ENCODE measurements around the gene HAPSTR1. TPM values are rescaled to one million over a fixed set of nuclear protein-coding genes. Genes with fewer than 3 reads are reported as not detected.

HAPSTR1 gene
- total and polyA plus RNA-seq, 2 of the 8 experiments (the other 6 are each of a cell fraction or from before 2014, with no cell fraction given), result 11.9 to 66.1 TPM

DNA sequence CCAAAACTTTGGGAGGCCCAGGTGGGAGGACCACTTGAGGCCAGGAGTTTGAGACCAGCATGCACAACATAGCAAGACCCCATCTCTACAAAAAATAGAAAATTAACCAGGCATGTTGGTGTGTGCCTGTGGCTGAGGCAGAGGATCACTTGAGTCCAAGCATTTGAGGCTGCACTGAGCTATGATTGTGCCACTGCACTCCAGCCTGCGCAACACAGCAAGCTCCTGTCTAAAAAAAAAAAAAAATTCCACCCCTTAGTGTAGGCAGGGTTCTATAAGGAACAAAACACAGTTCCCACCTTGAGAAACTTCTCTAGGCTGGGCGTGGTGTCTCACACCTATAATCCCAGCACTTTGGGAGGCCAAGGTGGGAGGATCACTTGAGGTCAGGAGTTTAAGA is 36.3 kb upstream of the HAPSTR1 start (continued):
- TF ChIP-seq, protein P1, sequence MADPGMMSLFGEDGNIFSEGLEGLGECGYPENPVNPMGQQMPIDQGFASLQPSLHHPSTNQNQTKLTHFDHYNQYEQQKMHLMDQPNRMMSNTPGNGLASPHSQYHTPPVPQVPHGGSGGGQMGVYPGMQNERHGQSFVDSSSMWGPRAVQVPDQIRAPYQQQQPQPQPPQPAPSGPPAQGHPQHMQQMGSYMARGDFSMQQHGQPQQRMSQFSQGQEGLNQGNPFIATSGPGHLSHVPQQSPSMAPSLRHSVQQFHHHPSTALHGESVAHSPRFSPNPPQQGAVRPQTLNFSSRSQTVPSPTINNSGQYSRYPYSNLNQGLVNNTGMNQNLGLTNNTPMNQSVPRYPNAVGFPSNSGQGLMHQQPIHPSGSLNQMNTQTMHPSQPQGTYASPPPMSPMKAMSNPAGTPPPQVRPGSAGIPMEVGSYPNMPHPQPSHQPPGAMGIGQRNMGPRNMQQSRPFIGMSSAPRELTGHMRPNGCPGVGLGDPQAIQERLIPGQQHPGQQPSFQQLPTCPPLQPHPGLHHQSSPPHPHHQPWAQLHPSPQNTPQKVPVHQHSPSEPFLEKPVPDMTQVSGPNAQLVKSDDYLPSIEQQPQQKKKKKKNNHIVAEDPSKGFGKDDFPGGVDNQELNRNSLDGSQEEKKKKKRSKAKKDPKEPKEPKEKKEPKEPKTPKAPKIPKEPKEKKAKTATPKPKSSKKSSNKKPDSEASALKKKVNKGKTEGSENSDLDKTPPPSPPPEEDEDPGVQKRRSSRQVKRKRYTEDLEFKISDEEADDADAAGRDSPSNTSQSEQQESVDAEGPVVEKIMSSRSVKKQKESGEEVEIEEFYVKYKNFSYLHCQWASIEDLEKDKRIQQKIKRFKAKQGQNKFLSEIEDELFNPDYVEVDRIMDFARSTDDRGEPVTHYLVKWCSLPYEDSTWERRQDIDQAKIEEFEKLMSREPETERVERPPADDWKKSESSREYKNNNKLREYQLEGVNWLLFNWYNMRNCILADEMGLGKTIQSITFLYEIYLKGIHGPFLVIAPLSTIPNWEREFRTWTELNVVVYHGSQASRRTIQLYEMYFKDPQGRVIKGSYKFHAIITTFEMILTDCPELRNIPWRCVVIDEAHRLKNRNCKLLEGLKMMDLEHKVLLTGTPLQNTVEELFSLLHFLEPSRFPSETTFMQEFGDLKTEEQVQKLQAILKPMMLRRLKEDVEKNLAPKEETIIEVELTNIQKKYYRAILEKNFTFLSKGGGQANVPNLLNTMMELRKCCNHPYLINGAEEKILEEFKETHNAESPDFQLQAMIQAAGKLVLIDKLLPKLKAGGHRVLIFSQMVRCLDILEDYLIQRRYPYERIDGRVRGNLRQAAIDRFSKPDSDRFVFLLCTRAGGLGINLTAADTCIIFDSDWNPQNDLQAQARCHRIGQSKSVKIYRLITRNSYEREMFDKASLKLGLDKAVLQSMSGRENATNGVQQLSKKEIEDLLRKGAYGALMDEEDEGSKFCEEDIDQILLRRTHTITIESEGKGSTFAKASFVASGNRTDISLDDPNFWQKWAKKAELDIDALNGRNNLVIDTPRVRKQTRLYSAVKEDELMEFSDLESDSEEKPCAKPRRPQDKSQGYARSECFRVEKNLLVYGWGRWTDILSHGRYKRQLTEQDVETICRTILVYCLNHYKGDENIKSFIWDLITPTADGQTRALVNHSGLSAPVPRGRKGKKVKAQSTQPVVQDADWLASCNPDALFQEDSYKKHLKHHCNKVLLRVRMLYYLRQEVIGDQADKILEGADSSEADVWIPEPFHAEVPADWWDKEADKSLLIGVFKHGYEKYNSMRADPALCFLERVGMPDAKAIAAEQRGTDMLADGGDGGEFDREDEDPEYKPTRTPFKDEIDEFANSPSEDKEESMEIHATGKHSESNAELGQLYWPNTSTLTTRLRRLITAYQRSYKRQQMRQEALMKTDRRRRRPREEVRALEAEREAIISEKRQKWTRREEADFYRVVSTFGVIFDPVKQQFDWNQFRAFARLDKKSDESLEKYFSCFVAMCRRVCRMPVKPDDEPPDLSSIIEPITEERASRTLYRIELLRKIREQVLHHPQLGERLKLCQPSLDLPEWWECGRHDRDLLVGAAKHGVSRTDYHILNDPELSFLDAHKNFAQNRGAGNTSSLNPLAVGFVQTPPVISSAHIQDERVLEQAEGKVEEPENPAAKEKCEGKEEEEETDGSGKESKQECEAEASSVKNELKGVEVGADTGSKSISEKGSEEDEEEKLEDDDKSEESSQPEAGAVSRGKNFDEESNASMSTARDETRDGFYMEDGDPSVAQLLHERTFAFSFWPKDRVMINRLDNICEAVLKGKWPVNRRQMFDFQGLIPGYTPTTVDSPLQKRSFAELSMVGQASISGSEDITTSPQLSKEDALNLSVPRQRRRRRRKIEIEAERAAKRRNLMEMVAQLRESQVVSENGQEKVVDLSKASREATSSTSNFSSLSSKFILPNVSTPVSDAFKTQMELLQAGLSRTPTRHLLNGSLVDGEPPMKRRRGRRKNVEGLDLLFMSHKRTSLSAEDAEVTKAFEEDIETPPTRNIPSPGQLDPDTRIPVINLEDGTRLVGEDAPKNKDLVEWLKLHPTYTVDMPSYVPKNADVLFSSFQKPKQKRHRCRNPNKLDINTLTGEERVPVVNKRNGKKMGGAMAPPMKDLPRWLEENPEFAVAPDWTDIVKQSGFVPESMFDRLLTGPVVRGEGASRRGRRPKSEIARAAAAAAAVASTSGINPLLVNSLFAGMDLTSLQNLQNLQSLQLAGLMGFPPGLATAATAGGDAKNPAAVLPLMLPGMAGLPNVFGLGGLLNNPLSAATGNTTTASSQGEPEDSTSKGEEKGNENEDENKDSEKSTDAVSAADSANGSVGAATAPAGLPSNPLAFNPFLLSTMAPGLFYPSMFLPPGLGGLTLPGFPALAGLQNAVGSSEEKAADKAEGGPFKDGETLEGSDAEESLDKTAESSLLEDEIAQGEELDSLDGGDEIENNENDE (IDR thresholded peaks at IDR 0.05; ENCODE audit: insufficient replicate concordance, low read length), result no peak
- TF ChIP-seq CREB1 (IDR thresholded peaks at IDR 0.05) (no peak), NANOG (IDR thresholded peaks at IDR 0.05; ENCODE audit: insufficient read depth, low read depth, low read length, poor library complexity, severe bottlenecking) (no peak), RXRA (IDR thresholded peaks at IDR 0.05; ENCODE audit: insufficient read depth, low read depth, low read length) (no peak), POU5F1 (IDR thresholded peaks at IDR 0.05; ENCODE audit: low read depth, low read length) (no peak), TAF7 (optimal IDR thresholded peaks at IDR 0.05; ENCODE audit: borderline replicate concordance, low read depth, low read length) (no peak), POLR2AphosphoS5 (IDR thresholded peaks at IDR 0.05; ENCODE audit: low read depth, low read length) (no peak)
- TF ChIP-seq, protein P2, sequence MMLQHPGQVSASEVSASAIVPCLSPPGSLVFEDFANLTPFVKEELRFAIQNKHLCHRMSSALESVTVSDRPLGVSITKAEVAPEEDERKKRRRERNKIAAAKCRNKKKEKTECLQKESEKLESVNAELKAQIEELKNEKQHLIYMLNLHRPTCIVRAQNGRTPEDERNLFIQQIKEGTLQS (IDR thresholded peaks at IDR 0.05; ENCODE audit: insufficient read depth, low read depth, low read length), result no peak
- TF ChIP-seq, protein P3, sequence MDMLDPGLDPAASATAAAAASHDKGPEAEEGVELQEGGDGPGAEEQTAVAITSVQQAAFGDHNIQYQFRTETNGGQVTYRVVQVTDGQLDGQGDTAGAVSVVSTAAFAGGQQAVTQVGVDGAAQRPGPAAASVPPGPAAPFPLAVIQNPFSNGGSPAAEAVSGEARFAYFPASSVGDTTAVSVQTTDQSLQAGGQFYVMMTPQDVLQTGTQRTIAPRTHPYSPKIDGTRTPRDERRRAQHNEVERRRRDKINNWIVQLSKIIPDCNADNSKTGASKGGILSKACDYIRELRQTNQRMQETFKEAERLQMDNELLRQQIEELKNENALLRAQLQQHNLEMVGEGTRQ (IDR thresholded peaks at IDR 0.05; ENCODE audit: low read length), result no peak
- TF ChIP-seq, protein P4, sequence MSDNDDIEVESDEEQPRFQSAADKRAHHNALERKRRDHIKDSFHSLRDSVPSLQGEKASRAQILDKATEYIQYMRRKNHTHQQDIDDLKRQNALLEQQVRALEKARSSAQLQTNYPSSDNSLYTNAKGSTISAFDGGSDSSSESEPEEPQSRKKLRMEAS (IDR thresholded peaks at IDR 0.05), result no peak

Data from H1 (cell line).